Aorta (tissue), 5 donors: ENCODE results near the gene B4GALT2. TPM values are rescaled to one million over a fixed set of nuclear protein-coding genes. Genes with fewer than 3 reads are reported as not detected.

ENCODE experiments used
- ATAC-seq: fragments of 200-7000 bp; cut with Tn5 transposase; one replicate; pipeline ENCODE4 v1.9.1; 2022; ENCODE audit warnings: moderate library complexity; ENCODE audit not compliant: low FRiP score
- DNase-seq, 2 donors: peaks; one replicate each; pipeline ENCODE4 v3.0.0-alpha.2; 2020
- H3K27ac ChIP-seq, 2 donors: one replicate each; pipeline ENCODE4 v1.5.1; 2013; ENCODE audit warnings: low read length in 2 of 2, mild to moderate bottlenecking in 2 of 2, moderate library complexity in 2 of 2, control low read depth in 1 of 2, inconsistent platforms in 1 of 2, low read depth in 1 of 2
- H3K27me3 ChIP-seq, 2 donors: one replicate each; pipeline ENCODE4 v1.6.1; 2013; ENCODE audit warnings: control low read depth in 1 of 2, low read length in 1 of 2, mild to moderate bottlenecking in 1 of 2, moderate library complexity in 1 of 2; ENCODE audit not compliant: insufficient read depth in 2 of 2, control insufficient read depth in 1 of 2
- H3K36me3 ChIP-seq, 2 donors: one replicate each; pipeline ENCODE4 v1.6.1; 2013; ENCODE audit warnings: control low read depth in 1 of 2, low read length in 1 of 2, mild to moderate bottlenecking in 1 of 2; ENCODE audit not compliant: insufficient read depth in 2 of 2, control insufficient read depth in 1 of 2
- H3K4me1 ChIP-seq, 2 donors: one replicate each; pipeline ENCODE4 v1.6.1; 2013; ENCODE audit warnings: low read length in 2 of 2, control low read depth in 1 of 2, mild to moderate bottlenecking in 1 of 2, moderate library complexity in 1 of 2; ENCODE audit not compliant: insufficient read depth in 2 of 2, control insufficient read depth in 1 of 2
- H3K4me3 ChIP-seq, 2 donors: one replicate each; pipeline ENCODE4 v1.5.1; 2013; ENCODE audit warnings: low read length in 2 of 2, control low read depth in 1 of 2, mild to moderate bottlenecking in 1 of 2
- H3K9me3 ChIP-seq: one replicate; pipeline ENCODE4 v1.6.1; 2013; ENCODE audit warnings: mild to moderate bottlenecking, low read length; ENCODE audit not compliant: control insufficient read depth
- WGBS, 2 donors: extraction: QIAGEN DNeasy Blood & Tissue Kit; methylation state at CpG; one replicate each; pipeline ENCODE4 v1.1.7; 2013; 5-methylcytosine and 5-hydroxymethylcytosine counted together
- intact Hi-C, 2 donors: fragments of 100-400 bp; cut with DNase I; formaldehyde crosslinking; loops; one replicate each; pipeline versions ENCODE4 v1.14.2 to v1.15.0; 2022
- polyA plus RNA-seq, 2 donors: library from polyadenylated mRNA; stranded (reverse); fragments of 200-250 nt; gene quantifications; one replicate each; pipeline ENCODE4 v1.2.3, GENCODE V29; 2013
- total RNA-seq, 2 donors: library from RNA; stranded (reverse); fragmentation: NEBNext Ultra II Directional; extraction: Animal tissue kit (Norgen Biotek cat#: 25700); gene quantifications; one replicate each; pipeline ENCODE4 v1.2.1, GENCODE V29; 2021
- donor health status: healthy with polysubstance abuse.
- donor health status: Bipolar disorder and iron deficiency.
- donor health status: DM: no; HTN: no; CAD: no.
- donor health status: DM: no; HTN: no; CAD: no.
- donor health status: DM: yes; HTN: yes; CAD: no.

B4GALT2 gene
- total and polyA plus RNA-seq, 4 donors, result 31.8 to 40.2 (median 33.5) TPM

DNA sequence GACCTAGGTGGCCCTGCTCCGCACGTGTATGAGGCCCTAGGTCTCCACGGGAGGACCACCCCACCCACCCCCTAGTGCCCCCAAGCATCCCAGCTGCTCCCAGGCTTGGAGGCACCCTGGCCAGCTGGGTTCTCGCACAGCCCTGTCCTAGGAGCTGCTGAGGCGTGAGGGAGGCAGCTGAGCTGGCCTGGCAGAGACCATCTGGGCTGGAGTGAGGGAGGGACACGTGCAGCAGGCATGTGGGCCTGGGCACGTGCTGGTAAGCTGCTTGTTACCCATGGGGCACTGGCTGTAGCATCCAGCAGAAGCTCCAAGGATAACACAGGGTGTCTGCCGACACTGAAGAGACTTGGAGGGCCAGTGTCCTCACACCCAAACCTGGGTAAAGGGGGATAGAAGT, 42.1 kb downstream of the B4GALT2 start:
- no peaks in the 10 kb centered on the region for H3K9me3 ChIP-seq
- H3K36me3 ChIP-seq, result peaks cover 0 to 1% of the 10 kb centered on the region in 2 donors
- intact Hi-C loops, result no loop called here
- H3K27ac ChIP-seq, result no peak overlapping the region
- no peaks in the 10 kb centered on the region for H3K4me1 ChIP-seq
- ATAC-seq, result no peak
- DNase-seq, result no peak
- no peak overlapping the region for H3K4me3 ChIP-seq
- 72 to 83% methylated on average over 8 of the region's 8 CpGs for WGBS, 2 donors
- H3K27me3 ChIP-seq, result no peaks in the 10 kb centered on the region

DNA sequence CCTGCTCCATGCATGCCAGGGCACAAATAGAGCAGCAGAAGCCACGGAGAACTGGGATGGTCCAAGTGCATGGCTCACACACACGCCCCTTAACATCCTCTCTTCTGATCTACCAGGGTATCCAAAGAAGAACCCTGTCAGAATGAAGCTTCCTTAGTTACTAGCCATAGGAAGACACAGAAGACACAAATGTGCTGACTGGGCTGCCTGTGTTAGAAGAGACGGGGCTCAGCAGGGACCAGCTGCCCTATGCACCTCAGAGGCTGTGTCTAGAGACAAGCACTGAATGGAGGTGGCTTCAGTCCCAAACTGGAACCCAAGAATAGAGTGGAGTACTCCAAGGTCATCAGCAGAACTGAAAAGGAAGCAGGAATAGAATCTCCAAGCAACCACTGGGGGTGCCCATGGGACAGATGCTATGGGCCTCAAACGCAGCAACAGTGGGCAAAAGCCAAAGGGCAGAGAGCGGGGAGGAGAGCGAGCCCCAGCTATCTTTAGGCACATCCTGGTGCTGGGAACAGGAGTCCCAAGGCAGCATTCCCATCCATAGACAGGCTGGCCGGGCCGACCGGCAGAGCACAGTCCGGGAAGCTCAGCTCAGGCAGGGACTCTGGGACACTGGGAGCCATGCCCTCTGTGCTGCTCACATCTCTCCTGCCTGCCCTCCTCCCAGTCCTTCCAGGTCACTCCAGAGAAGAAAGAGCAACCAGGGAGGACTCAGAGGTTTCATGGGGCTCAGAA, 42.7 kb downstream of the B4GALT2 start:
- Histone ChIP-seq H3K27ac (no peak overlapping the region), H3K4me3 (no peak overlapping the region), H3K4me1 (no peaks in the 10 kb centered on the region), H3K36me3 (peaks cover 0 to 1% of the 10 kb centered on the region in 2 donors), H3K9me3 (no peaks in the 10 kb centered on the region), H3K27me3 (no peaks in the 10 kb centered on the region)
- no peak for DNase-seq
- intact Hi-C loops, result no loop called here
- WGBS, 2 donors, result 89 to 90% methylated on average over 10 of the region's 10 CpGs
- no peak for ATAC-seq

DNA sequence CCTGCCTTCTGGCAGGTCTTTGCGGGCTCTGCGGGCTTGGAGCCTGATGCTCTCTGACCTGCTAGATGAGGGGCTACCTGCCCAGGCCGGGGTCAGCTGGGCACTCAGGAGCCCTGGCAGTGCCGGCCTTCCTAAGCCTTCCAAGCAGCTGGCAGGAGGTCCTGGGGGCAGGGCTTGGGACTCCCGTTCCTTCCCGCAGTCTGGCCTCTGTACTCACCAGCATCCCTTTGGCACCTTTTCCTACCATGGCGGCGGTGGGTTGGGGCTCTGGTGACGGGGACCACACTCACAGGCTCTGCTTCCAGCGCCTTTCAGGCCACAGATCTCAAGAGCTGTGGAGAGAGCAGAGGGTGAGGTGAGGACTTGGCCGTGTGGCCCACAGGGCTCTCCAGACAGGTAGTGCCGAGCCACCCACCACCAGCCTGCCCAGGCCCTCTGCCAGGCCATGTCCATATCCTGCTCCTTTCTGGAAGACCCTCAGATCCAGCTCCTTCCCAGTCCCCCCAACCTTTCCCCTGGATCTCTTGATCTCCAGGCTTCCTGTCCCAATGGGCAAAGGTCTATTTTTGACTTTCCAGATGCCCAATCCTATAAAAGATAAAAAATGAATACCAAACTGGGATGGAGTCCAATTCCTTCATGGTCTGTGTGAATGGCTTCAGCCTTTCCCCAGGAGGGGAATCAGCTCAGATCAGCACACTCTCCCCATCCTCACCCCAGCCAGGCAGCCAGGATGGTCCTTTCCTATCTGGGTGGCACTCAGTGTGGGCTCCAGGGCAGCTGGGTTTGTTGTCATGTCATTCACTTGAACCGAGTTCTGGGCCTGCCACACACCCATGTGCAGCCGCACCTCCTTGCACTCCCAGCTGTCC, 45.3 kb downstream of the B4GALT2 start:
- Histone ChIP-seq H3K27me3 (no peaks in the 10 kb centered on the region), H3K4me3 (no peak overlapping the region), H3K9me3 (no peaks in the 10 kb centered on the region), H3K27ac (no peak overlapping the region), H3K36me3 (peaks cover 0 to 1% of the 10 kb centered on the region in 2 donors), H3K4me1 (no peaks in the 10 kb centered on the region)
- ATAC-seq (no peak), DNase-seq (peak in 1 of 2 donors; percentile 34)
- WGBS, 2 donors, result 83 to 85% methylated on average over 14 of the region's 14 CpGs
- intact Hi-C loops, result no loop called here

DNA sequence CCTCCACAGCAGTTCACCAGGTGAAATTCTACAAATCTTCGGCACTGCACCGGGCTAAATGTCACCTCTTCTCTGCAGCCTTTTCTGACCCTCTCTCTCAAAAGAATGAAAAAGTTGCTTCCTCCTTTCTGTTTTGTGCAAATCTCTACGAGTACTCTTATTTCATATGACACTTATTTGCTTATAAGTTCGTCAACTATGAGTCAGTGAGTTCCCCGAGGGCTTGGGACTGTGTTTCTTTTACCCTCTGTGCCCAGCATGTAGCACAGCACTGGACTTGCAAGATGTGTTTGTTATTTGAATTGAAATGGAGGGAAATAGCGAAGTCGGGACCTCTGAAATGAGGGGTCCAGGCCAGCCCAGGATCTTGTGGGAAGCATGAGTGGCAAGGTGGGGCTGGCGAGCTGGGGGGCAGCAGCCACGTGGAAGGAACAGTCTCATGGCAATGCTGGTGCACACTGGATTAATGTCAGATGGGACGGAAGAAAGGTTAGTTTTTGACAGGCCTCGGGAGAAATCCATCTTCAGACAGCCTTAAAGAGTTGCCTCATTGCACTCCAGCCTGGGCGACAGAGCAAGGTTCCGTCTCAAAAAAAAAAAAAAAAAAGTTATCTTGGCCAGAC, 46.0 kb downstream of the B4GALT2 start:
- Histone ChIP-seq H3K27me3 (no peaks in the 10 kb centered on the region), H3K9me3 (no peaks in the 10 kb centered on the region), H3K4me1 (no peaks in the 10 kb centered on the region), H3K4me3 (no peak overlapping the region), H3K27ac (no peak overlapping the region), H3K36me3 (peaks cover 0 to 1% of the 10 kb centered on the region in 2 donors)
- WGBS, 2 donors, result 85 to 88% methylated on average over 13 of the region's 13 CpGs
- intact Hi-C loops, result no loop called here
- DNase-seq (peak in 1 of 2 donors; percentile 10), ATAC-seq (no peak)

DNA sequence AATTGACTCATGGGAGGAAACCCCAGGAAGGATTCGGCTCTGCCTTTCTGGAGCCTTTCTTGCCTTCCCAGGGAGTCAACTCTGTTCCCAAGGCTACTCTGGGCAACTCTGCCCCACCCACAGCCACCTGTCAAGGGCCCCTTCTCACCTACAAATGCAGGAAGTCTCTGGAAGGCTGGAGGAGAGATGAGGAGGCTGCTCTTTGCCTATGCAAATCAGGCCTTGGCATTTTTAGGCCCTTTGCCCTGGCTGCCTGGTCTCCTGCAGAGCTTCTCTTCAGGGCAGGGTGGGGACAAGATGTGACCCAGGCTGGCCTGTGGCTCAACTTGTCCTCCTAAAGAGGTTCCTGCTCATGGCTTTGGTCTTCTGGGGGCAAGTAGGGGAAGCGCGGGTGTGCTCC, 46.8 kb downstream of the B4GALT2 start:
- intact Hi-C loops, result no loop called here
- 82 to 88% methylated on average over 3 of the region's 3 CpGs for WGBS, 2 donors
- Histone ChIP-seq H3K4me3 (no peak overlapping the region), H3K27ac (no peak overlapping the region), H3K4me1 (no peaks in the 10 kb centered on the region), H3K36me3 (peaks cover 0 to 1% of the 10 kb centered on the region in 2 donors), H3K27me3 (no peaks in the 10 kb centered on the region), H3K9me3 (no peaks in the 10 kb centered on the region)
- DNase-seq, result peak in 1 of 2 donors; percentile 9
- no peak for ATAC-seq

DNA sequence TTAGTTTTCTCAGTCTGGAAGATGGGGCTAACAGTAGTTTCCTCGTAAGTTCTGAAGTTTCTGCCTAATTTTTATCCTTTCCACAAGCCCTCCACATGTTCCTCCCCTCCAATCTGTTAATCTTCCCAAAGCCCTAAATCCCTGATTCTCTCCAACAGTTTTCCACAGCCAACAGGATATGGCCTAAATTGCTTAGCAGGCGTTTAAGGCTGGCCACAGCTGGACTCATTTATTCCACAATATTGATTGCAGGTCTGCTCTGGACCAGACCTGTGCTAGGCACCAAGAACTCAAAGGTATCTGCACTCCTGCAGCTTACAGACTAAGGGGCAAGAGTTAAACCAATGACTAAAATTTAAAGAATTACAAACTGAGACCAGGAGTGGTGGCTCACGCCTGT, 48.3 kb downstream of the B4GALT2 start:
- intact Hi-C loops, result no loop called here
- DNase-seq, result no peak
- Histone ChIP-seq H3K4me1 (no peaks in the 10 kb centered on the region), H3K4me3 (no peak overlapping the region), H3K27ac (no peak overlapping the region), H3K27me3 (no peaks in the 10 kb centered on the region), H3K9me3 (no peaks in the 10 kb centered on the region), H3K36me3 (no peaks in the 10 kb centered on the region)
- ATAC-seq, result no peak
- WGBS, 2 donors, result 92 to 94% methylated on average over 3 of the region's 3 CpGs

DNA sequence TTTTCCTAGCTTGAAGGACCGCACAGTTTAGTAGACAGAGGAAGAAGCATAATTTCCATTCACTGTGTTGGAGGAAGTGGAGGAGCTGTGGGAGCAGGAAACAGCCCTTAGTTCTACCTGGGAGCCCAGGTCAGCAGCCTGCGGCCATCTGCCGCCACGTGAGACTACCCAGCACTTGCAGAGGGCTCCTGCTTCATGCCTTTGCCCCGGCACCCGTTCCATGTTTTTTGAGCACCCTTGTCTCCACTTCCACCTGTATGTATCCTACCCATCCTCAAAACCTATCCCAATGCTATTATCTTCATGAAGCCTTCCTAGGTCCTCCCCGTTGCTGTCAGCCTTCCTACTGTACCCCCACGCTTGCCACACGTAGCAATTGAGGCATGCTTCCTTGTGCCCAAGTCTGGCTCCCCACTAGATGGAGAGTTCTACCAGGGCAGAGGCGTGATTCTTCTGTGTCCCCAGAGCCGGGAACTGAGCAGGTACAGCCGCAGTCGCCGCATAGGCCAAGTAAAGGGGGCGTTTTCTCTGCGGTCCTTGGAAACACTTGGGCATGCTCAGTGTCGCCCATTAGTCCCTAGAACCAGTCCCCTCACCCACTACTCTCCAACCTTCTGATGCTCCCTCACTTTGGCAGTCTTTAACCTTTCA, 50.4 kb downstream of the B4GALT2 start:
- Histone ChIP-seq H3K27me3 (no peaks in the 10 kb centered on the region), H3K4me3 (peak overlapping the region; percentile 72 to 79), H3K36me3 (no peaks in the 10 kb centered on the region), H3K27ac (peak overlapping the region in 1 of 2 donors; percentile 75), H3K4me1 (no peaks in the 10 kb centered on the region), H3K9me3 (no peaks in the 10 kb centered on the region)
- DNase-seq (no peak), ATAC-seq (peak; percentile 11)
- intact Hi-C loops, result no loop called here
- WGBS, 2 donors, result 29 to 32% methylated on average over 17 of the region's 17 CpGs

DNA sequence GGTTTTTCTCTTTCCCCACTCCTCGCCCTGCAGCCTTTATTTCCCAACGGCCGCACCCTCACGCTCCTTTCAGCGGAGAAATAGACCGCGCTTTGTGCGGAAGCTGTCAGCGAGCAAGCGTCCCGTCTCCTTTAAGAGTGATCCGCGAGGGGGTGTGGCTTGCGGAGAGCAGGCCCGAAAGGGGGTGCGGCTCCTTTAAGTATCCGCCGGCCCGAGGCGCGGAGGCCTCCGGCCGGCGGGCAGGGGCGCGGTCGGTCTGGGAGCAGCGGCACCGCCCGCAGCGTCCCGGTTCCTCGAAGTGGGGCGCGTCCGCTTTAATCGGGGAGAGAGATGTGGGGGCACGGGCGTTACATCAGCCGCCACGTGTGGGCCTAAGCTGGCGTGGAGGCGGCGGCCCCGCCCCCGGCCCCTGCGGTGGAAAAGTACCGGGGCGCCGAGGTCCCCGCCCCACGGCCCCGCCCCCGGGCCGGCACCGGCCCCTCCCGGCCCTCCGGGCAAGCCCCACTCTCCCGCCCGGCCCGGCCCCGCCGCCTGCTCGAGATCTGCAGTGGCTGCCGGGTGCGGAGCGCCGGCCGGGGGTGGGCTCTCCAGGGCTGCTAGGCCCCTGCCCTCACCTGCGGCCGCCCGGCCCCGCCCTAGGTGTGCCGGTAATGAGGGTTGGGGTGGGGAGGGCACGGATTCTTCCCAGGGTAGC, 51.0 kb downstream of the B4GALT2 start:
- H3K27ac ChIP-seq, result peak overlapping the region in 1 of 2 donors; percentile 75
- no peaks in the 10 kb centered on the region for H3K36me3 ChIP-seq
- peak overlapping the region; percentile 72 to 79 for H3K4me3 ChIP-seq
- intact Hi-C loops, result loop anchor here in 1 of 2 donors (5.0 kb wide), 2 partner anchors 38 to 268 kb away; partner anchors contain the start of gene CCDC24
- DNase-seq (peak; percentile 94 to 95), ATAC-seq (peak; percentile 90)
- no peaks in the 10 kb centered on the region for H3K9me3 ChIP-seq
- no peaks in the 10 kb centered on the region for H3K27me3 ChIP-seq
- no peaks in the 10 kb centered on the region for H3K4me1 ChIP-seq
- WGBS, 2 donors, result 0 to 1% methylated on average over 61 to 75 of the region's 75 CpGs
